Epidermal melanocyte (primary cell): Measurements from ENCODE around the gene IFI27L1.
A peak's percentile ranks its signal among the peaks of the same experiment; 100 is the strongest.

ENCODE experiments used
- DNase-seq: peaks from one replicate; pipeline ENCODE4 v3.0.0; 2011; ENCODE audit warnings: low spot score; ENCODE audit not compliant: insufficient read length

The IFI27L1 gene

GRCh38 chr14:94080621-94081385, at the start of gene IFI27L1, which contains the start of gene DDX24:
Gene IFI27L1, plus strand, starts transcription at chr14:94081310. Its CDS starts 15,628 bp downstream, at chr14:94096938.
Gene DDX24, minus strand, starts transcription at chr14:94081202. Its CDS starts 1,460 bp downstream, at chr14:94079742.
- peak; percentile 95 for DNase-seq

DNA sequence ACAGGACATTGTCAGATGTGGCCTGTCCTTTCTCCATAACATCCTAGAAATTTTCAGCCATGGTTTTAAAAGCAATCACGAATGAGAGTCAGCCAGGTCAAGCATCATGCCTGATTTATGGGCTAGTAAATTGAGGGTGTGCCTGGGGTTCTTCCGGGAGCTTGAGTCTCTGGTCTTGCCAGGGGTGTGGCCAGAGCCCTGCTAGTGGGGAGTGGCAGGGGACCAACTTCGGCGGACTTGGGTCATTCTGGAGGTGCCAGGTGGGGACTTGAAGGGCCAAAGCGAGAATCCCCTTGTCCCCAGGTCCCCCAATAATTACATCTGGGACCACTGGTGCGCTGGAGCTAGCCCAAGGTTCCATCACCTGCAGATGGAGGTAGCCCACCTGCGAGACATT, 49.2 kb upstream of the IFI27L1 start:
- no peak for DNase-seq

DNA sequence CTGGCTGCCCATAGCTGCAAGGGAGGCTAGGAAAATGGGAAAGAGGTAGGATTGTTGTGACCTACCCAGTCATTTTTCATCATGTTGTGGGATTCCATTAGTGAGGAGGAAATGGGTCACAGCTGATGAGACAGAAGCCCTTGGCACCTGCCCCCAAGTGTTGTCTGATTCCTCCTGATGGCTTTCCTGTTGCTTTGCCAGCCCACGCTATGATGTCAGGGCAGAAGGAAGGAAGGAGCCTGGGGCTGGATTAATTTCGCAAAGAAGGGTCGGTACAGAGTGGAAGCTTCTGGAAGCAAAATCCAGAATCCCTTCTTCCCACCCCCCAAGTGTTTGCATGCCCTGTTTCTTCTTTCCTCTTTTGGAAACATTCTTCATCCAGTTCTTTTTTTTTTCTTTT, 46.2 kb upstream of the IFI27L1 start:
- DNase-seq, result no peak

DNA sequence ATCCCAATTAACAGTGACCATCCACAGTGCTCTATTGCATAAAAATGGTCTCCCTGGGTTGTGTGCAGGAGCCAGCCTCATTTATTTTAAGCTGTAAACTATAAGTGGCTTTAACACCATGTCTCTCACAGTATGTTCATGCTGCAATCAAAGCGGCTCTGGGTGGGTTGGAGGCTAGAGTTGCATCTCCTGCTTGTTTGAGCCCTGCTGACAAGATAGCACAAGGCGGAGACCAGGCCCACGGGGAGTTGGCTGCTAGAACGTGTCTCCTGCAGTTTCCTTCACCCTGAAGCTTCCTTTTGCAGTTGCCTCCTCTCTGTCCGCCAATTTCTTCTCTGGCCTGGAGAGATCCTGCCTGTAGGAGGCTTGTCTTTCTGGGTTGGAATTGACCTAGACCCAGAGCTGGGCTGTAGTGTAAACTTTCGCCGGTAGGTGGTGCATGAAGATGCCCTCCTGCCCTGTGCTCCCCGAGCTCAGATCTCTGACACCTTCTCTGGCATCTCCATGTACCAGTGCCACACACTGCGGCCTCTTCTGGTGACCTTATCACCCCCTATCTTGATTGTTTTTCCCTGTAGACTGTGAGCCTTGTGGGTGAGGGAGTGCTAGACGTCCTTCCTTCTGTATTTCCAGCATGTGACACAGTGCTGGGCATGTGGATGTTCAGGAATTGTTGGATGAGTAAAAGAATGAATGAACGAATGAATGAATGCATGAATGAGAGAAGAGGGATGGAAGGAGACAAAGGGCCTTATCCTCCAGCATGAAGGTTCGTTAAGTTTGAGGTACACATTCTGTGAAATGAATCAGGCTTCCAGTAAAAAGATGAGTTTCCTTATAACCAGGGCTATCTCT, 44.6 kb upstream of the IFI27L1 start:
- DNase-seq, result peak; percentile 74

- no peak for DNase-seq
These were observed 43.2 kb upstream of the IFI27L1 start for GRCh38 chr14:94037954-94038353.

- DNase-seq, result no peak
These were observed 42.6 kb upstream of the IFI27L1 start for GRCh38 chr14:94038510-94038909.

DNA sequence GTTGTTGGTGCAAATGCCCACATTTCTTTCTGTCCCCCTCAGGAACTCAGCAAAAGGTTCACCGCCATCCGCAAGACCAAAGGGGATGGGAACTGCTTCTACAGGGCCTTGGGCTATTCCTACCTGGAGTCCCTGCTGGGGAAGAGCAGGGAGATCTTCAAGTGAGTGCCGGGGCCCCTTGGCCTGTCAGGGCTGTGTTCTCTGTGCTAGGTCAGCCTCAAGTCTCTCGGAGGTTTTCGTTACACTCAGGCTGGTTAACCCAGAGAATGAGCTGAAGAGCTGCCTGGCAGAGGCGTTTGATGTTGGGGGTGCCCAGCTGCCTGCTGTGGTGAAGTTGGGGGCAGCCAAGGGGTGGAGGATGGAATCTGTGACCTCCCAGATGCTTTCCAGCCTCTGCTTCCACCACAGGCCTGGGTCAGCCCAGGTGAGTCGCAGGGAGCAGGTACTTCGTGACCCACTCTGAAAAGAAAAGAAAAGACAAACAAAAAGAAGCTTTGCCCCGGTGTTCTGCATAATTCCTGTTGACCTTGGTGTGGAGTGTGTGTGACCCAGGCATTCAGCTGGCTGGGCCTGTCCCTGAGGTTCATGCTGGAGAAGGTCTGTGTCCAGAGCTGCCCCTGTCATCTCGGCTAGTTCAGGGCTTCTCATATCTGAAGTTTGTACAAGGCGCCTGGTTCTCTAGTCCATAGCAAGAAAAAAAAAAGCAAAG, 42.0 kb upstream of the IFI27L1 start:
- no peak for DNase-seq

- no peak for DNase-seq
These were observed 40.9 kb upstream of the IFI27L1 start for GRCh38 chr14:94040247-94040646.

GRCh38 chr14:94040796-94041195, 40.3 kb upstream of the IFI27L1 start:
- DNase-seq, result no peak

GRCh38 chr14:94041551-94042346, 39.4 kb upstream of the IFI27L1 start:
- no peak for DNase-seq

DNA sequence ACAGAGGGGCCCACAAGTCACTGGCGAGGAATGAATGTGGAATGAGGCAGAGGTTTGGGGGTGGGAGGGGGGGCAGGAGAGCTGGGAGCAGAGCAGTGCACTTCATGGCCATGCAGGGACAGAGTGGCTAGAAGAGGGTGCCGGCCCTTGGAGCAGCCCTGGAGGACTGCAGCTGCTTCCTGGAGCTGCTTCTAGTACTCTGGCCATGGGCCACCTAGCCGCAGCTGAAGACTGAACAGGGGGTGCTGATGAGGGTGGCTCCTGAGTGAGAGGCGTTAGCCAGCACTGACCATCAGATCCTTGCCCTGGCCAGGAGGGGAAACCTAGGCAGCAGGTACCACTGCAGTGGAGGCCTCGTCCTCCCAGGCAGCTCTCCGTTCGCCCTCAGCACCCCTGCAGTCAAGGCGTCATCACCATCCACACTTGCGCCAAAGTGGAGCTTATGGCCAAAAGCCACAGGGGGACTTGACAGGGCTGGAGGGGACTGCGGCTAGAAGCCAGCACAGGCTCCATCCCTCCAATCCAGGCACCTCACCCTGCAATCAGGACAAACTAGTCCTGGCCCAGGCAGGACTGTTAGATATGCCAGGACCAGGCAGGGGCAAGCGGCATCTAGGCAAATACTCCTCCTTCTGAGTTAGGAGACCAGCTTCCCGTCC, 38.5 kb upstream of the IFI27L1 start:
- no peak for DNase-seq

DNA sequence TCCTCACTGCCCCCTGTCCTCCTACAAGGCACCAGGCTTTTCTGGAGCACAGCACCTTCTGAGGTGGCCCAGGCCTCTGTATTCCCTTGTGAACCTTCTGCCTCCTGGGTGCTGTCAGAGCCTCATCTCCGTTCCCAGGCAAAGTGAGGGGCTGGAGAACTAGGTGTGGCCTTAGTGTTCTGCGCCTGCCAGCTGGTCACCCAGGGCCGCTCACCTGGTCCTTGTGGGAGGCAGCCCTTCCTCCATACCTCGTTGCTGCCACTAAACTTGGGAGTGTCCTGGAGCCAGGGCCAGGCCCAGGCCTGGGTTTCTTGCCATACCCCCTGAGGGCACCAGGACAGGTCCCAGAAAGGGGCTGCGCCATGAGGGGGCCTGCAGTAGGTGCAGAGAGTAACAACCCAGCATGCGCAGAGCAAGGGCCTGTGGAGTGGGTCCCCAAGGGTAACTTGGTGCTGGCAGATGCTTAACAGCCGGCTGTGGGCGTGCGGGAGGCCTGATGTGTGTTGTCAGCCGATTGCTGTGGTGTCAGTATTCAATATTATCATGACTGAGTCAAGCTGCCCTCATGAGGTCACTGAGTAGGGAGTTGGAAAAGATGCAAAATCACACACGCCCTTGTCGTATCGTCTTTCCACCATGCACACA, 37.9 kb upstream of the IFI27L1 start:
- no peak for DNase-seq

DNA sequence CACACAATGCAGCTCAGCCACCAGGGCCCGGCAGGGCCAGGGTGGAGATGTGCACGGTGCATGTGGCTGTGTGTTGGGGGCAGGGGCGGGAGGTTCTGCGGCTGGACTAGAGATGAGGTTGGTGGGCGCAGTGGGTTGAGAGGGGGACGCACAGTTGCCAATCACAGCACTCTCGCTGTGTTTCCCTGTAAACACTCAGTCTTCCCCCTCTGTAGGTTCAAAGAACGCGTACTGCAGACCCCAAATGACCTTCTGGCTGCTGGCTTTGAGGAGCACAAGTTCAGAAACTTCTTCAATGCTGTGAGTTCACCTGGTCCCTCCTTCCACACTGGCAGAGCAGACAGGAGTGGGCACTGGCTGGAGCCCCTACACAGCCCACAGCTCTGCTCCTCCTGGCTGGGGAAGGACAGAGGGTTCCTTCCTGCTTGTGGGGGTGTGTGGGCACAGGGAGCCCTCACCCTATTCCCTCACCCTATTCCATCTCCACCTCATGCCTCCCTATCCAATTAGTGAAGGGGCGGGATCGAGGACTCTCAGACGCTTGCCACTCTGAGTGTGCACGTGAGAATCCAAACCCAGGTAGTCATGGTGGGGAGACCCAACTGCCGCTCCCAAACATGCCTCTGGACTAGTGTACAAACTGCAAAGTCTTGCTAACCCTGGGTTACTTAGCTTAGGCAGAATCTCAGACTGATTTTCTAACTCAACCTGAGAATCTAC, 37.2 kb upstream of the IFI27L1 start:
- DNase-seq, result no peak

- DNase-seq, result no peak
These were observed 36.5 kb upstream of the IFI27L1 start for GRCh38 chr14:94044476-94045091.

GRCh38 chr14:94045101-94045500, 36.0 kb upstream of the IFI27L1 start:
- no peak for DNase-seq

- DNase-seq, result no peak
These were observed 35.4 kb upstream of the IFI27L1 start for GRCh38 chr14:94045563-94046345.

GRCh38 chr14:94046696-94047250, 34.3 kb upstream of the IFI27L1 start:
- no peak for DNase-seq

GRCh38 chr14:94047581-94047980, 33.5 kb upstream of the IFI27L1 start:
- no peak for DNase-seq
